Measurements from ENCODE around the gene ZC3H10. TPM values are rescaled to one million over a fixed set of nuclear protein-coding genes. Genes with fewer than 3 reads are reported as not detected.
A peak's percentile ranks its signal among the peaks of the same experiment; 100 is the strongest.

The ZC3H10 gene
- total and polyA plus RNA-seq, 2 of the 13 experiments (the other 11 are each of a cell fraction or from before 2014, with no cell fraction given) = 0.70 to 2.3 TPM

DNA sequence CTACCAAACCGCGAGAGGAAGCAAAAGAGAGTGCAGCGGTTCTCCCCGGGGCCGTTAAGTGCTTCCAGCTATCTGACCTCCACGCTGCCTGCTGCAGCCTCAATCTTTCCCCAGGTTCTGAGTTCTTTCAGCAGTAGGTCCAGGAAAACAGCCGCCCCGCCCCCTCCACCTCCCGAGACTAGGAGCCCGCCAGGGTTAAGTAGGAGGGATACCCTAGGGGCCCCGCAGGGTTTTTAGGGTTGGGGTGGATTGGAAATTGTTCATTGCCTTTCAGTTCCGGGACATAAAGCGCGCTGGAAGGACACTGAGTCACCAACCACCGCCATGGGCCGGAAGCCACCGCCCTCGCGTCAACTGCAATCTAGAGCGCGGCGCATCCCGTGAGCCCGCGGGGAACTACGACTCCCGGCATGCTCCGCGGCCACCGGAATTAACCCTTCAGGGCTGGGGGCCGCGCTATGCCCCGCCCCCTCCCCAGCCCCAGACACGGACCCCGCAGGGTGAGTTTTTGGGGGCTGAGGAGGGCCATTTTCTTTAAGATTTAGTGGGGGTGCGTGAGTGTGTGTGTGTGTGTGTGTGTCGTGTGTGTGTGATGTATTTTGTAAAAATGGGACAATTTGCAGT lies 34.2 kb downstream of the ZC3H10 start, which contains the start of gene MYL6B (continued):
- TF ChIP-seq YEATS2 (CRISPR knock-in tag; IDR thresholded peaks at IDR 0.05; ENCODE audit: borderline replicate concordance) (peak; percentile 84), RARA (CRISPR knock-in tag; IDR thresholded peaks at IDR 0.05) (peak; percentile 35; the same call in 1 of the 2 replicates), DR1 (CRISPR knock-in tag; IDR thresholded peaks at IDR 0.05) (peak; percentile 26; the same call in 1 of the 2 replicates), ELF1 (CRISPR knock-in tag; IDR thresholded peaks at IDR 0.05) (peak; percentile 87), ZKSCAN5 (CRISPR knock-in tag; IDR thresholded peaks at IDR 0.05) (no peak), ZNF598 (CRISPR knock-in tag; IDR thresholded peaks at IDR 0.05; ENCODE audit: borderline replicate concordance) (no peak), ARID4A (CRISPR knock-in tag; IDR thresholded peaks at IDR 0.05; ENCODE audit: borderline replicate concordance) (peak; percentile 77), ZNF33A (CRISPR knock-in tag; IDR thresholded peaks at IDR 0.05; ENCODE audit: borderline replicate concordance) (no peak), PAF1 (CRISPR knock-in tag; IDR thresholded peaks at IDR 0.05) (no peak), ZNF784 (CRISPR knock-in tag; IDR thresholded peaks at IDR 0.05; ENCODE audit: borderline replicate concordance) (no peak; the same call in 1 of the 2 replicates), ZNF629 (CRISPR knock-in tag; conservative IDR thresholded peaks at IDR 0.05) (peak; percentile 29; the same call in 1 of the 2 replicates), ZNF296 (CRISPR knock-in tag; conservative IDR thresholded peaks at IDR 0.05) (no peak), TP53 (CRISPR knock-in tag; conservative IDR thresholded peaks at IDR 0.05) (no peak; the same call in 1 of the 2 replicates), ZNF782 (CRISPR knock-in tag; IDR thresholded peaks at IDR 0.05; ENCODE audit: borderline replicate concordance) (no peak), THYN1 (CRISPR knock-in tag; IDR thresholded peaks at IDR 0.05; ENCODE audit: borderline replicate concordance, low read depth) (no peak), HHEX (CRISPR knock-in tag; IDR thresholded peaks at IDR 0.05) (no peak), PHF5A (CRISPR knock-in tag; IDR thresholded peaks at IDR 0.05; ENCODE audit: low read depth, unreplicated experiment) (peak; percentile 76), ZNF747 (CRISPR knock-in tag; IDR thresholded peaks at IDR 0.05; ENCODE audit: borderline replicate concordance) (0 out of 2 replicates have a peak, but pooled peaks have one; percentile 61), HNRNPK (IDR thresholded peaks at IDR 0.05; ENCODE audit: low read depth, low read length, poor library complexity, severe bottlenecking) (no peak), ZNF580 (CRISPR knock-in tag; IDR thresholded peaks at IDR 0.05; ENCODE audit: borderline replicate concordance, low read depth) (no peak), SP2 (CRISPR knock-in tag; IDR thresholded peaks at IDR 0.05) (peak; percentile 49), ARNT2 (CRISPR knock-in tag; IDR thresholded peaks at IDR 0.05; ENCODE audit: low read depth) (no peak), KLF13 (CRISPR knock-in tag; IDR thresholded peaks at IDR 0.05) (no peak), CHD2 (IDR thresholded peaks at IDR 0.05; ENCODE audit: low read depth, low read length) (peak; percentile 79), MAFF (IDR thresholded peaks at IDR 0.05; ENCODE audit: low read depth, low read length) (no peak)
- TF ChIP-seq, protein P1, sequence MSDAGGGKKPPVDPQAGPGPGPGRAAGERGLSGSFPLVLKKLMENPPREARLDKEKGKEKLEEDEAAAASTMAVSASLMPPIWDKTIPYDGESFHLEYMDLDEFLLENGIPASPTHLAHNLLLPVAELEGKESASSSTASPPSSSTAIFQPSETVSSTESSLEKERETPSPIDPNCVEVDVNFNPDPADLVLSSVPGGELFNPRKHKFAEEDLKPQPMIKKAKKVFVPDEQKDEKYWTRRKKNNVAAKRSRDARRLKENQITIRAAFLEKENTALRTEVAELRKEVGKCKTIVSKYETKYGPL (CRISPR knock-in tag; IDR thresholded peaks at IDR 0.05) = no peak

Measured in HepG2 (cell line).